Glutamatergic neuron (in vitro differentiated cells): ENCODE measurements around the gene SYNDIG1. TPM values are rescaled to one million over a fixed set of nuclear protein-coding genes. Genes with fewer than 3 reads are reported as not detected.

Experiments
- DNase-seq: peaks from one replicate; pipeline ENCODE4 v3.0.0; 2022
- H3K27ac Mint-ChIP-seq: one replicate; pipeline ENCODE4 v1.8.0; 2020; ENCODE audit warnings: mild to moderate bottlenecking, mixed read lengths, inconsistent platforms; ENCODE audit not compliant: unreplicated experiment
- H3K27me3 Mint-ChIP-seq: one replicate; pipeline ENCODE4 v1.8.0; 2020; ENCODE audit warnings: mild to moderate bottlenecking, moderate library complexity, mixed read lengths, inconsistent platforms; ENCODE audit not compliant: unreplicated experiment
- H3K36me3 Mint-ChIP-seq: one replicate; pipeline ENCODE4 v1.8.0; 2020; ENCODE audit warnings: mild to moderate bottlenecking, mixed read lengths, inconsistent platforms; ENCODE audit not compliant: unreplicated experiment
- H3K4me1 Mint-ChIP-seq: one replicate; pipeline ENCODE4 v1.8.0; 2020; ENCODE audit warnings: mild to moderate bottlenecking, low read depth, mixed read lengths, inconsistent platforms; ENCODE audit not compliant: unreplicated experiment
- H3K4me3 Mint-ChIP-seq: one replicate; pipeline ENCODE4 v1.8.0; 2020; ENCODE audit warnings: mild to moderate bottlenecking, mixed read lengths, inconsistent platforms; ENCODE audit not compliant: unreplicated experiment
- H3K9me3 Mint-ChIP-seq: one replicate; pipeline ENCODE4 v1.8.0; 2020; ENCODE audit warnings: mild to moderate bottlenecking, moderate library complexity, mixed read lengths, inconsistent platforms; ENCODE audit not compliant: unreplicated experiment
- total RNA-seq: library from RNA; stranded (reverse); fragmentation: NEBNext Ultra II Directional; extraction: Animal tissue kit (Norgen Biotek cat#: 25700); gene quantifications from one replicate; pipeline ENCODE4 v1.2.1, GENCODE V29; 2021; ENCODE audit not compliant: unreplicated experiment
- TF ChIP-seq, protein P1 (sequence below): fragments of 200-600 bp; sonication (generic); IDR thresholded peaks from one replicate; pipeline ENCODE4 v1.5.0; 2021; ENCODE audit not compliant: partially characterized antibody, unreplicated experiment

The SYNDIG1 gene
- total RNA-seq, 1 donor from 2014 or later = 10.4 TPM

GRCh38 chr20:24546232-24546892 is 76.9 kb downstream of the SYNDIG1 start:
- Mint-ChIP-seq H3K27ac (no peak overlapping the region), H3K36me3 (peaks cover 18% of the 10 kb centered on the region), H3K9me3 (peaks cover 3% of the 10 kb centered on the region), H3K4me1 (peaks cover 2% of the 10 kb centered on the region), H3K27me3 (no peaks in the 10 kb centered on the region), H3K4me3 (no peak overlapping the region)
- TF ChIP-seq, protein P1, sequence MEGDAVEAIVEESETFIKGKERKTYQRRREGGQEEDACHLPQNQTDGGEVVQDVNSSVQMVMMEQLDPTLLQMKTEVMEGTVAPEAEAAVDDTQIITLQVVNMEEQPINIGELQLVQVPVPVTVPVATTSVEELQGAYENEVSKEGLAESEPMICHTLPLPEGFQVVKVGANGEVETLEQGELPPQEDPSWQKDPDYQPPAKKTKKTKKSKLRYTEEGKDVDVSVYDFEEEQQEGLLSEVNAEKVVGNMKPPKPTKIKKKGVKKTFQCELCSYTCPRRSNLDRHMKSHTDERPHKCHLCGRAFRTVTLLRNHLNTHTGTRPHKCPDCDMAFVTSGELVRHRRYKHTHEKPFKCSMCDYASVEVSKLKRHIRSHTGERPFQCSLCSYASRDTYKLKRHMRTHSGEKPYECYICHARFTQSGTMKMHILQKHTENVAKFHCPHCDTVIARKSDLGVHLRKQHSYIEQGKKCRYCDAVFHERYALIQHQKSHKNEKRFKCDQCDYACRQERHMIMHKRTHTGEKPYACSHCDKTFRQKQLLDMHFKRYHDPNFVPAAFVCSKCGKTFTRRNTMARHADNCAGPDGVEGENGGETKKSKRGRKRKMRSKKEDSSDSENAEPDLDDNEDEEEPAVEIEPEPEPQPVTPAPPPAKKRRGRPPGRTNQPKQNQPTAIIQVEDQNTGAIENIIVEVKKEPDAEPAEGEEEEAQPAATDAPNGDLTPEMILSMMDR = no peak
- DNase-seq = no peak

GRCh38 chr20:24547967-24548366 is 78.5 kb downstream of the SYNDIG1 start:
- Mint-ChIP-seq H3K4me1 (no peaks in the 10 kb centered on the region), H3K27me3 (no peaks in the 10 kb centered on the region), H3K36me3 (peaks cover 23% of the 10 kb centered on the region), H3K4me3 (no peak overlapping the region), H3K27ac (no peak overlapping the region), H3K9me3 (peaks cover 3% of the 10 kb centered on the region)
- TF ChIP-seq, protein P1 = no peak
- no peak for DNase-seq

DNA sequence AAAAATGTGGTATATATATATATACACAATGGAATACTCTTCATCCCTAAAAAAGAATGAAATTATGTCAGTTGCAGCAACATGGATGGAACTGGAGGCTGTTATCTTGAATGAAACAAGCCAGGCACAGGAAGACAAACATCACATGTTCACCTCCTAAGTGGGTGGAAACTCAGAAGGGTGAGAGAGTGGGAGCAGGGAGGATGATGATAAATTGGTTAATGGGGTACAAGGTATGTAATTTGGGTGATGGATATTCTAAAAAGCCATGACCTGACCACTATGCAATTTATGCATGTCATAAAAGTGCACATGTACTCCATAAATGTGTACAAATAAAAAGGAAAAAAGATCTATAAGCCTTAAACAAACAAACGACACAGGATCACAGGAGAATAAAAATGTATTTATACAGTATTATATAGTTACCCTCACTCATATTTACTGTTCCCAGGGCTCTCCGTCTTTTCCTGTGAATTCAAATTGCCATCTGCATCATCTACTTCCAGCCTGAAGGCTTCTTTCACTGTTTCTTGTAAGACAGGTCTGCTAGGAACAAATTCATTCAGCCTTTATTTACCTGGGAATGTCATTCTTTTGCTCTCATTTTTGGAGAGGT is 89.8 kb downstream of the SYNDIG1 start:
- TF ChIP-seq, protein P1 = no peak
- H3K27ac Mint-ChIP-seq = no peak overlapping the region
- DNase-seq = no peak
- H3K4me3 Mint-ChIP-seq = no peak overlapping the region
- no peaks in the 10 kb centered on the region for H3K27me3 Mint-ChIP-seq
- H3K9me3 Mint-ChIP-seq = peaks cover 8% of the 10 kb centered on the region
- no peaks in the 10 kb centered on the region for H3K4me1 Mint-ChIP-seq
- peaks cover 24% of the 10 kb centered on the region for H3K36me3 Mint-ChIP-seq

GRCh38 chr20:24560571-24561491 is 91.4 kb downstream of the SYNDIG1 start:
- Mint-ChIP-seq H3K27ac (no peak overlapping the region), H3K4me3 (no peak overlapping the region), H3K27me3 (no peaks in the 10 kb centered on the region), H3K4me1 (no peaks in the 10 kb centered on the region), H3K36me3 (peaks cover 34% of the 10 kb centered on the region), H3K9me3 (peaks cover 7% of the 10 kb centered on the region)
- no peak for DNase-seq
- TF ChIP-seq, protein P1 = no peak
